ENCODE results near the gene PSAP. TPM values are rescaled to one million over a fixed set of nuclear protein-coding genes. Genes with fewer than 3 reads are reported as not detected.

The PSAP gene
- total RNA-seq, 1 experiment from 2014 or later: 155 TPM

DNA sequence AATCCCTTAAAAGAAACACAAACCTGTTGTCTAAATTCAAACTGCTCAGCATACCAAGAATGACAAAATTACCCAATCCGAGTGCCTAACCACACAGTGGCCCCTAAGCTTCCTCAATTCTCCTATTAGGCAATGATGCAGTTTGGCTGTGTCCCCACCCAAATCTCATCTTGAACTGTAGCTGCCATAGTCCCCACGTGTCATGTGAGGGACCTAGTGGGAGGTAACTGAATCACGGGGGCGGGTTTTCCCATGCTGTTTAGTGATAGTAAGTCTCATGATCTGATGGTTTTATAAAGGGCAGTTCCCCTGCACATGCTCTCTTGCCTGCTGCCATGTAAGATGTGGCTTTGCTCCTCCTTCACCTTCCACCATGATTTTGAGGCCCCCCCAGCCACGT is 21.9 kb downstream of the PSAP start:
- no peak for DNase-seq (ENCODE audit: low read depth)

DNA sequence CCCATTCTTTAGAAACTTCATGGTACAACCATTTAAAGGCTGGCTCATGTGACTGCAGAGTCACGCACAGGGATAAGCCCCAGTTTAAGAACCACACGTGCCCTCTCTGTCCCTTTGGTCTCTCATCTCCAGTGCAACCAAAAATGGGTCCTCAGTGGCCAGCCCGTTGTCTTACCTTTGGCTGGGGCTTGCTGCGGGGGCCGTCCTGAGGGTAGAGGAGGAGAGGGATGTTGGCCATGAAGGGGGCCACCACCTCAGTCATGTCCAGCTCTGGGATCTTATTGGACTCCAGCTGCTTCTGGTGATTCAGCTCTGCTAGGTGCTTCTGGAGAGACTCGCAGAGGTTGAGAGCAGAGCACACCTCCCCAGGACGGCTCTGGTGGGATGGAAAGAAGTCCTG is 22.3 kb downstream of the PSAP start:
- DNase-seq (ENCODE audit: low read depth): no peak

DNA sequence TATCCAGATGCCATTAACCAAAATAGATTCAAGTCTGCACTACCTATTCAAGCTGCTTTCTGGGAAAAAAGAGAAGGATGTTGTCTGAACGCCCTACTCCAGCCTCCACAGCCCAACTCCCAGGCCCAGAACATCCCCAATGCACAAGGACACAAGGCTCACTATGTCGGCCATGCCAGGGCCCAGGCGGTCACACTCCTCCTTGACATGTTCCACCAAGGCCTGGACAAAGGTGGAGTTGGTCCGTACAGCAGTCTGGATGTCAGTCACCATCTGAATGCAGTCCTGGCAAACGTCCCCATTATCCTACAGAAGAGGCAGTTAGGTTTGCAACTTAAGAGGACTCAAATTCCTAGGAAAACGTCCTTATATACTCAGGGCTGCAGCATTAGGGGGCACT is 23.2 kb downstream of the PSAP start:
- DNase-seq (ENCODE audit: low read depth): no peak

DNA sequence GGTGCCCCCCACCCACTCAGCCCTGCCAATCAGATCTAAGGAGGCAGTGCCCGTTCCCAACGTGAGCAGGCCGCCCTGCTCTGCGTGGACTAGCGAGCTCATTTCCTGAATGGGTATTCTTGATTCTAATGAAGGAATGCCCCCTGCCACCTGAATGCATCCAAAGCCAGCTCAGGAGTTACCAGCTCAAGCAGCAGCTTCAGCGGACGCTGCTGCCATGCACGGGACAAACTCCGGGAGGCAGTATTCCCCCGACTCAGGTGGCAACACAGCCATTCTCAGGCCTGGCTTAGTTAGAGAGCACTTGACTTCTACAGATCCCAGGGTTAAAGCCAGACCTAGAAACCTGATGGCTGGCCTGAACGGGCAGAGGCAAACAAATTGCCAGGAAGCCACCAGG is 25.8 kb downstream of the PSAP start:
- no peak for DNase-seq (ENCODE audit: low read depth)

DNA sequence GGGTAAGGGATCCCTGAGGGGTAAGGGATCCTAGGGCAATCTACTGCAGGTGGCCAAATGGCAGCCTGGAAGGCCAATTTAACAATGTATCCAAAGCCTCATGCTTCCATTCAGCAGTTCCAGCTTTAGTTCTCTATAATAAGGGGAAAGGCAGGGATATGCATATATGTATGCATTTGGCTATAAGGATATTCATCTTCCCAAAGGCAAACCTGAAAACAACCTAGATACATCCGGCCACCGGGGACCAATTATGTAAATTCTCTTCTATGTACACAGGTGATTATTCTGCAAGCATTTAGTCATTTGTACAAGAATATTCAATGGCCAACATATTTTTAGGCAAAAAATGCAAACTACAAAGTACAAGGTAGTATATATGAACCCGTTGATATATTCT is 26.7 kb downstream of the PSAP start:
- no peak for DNase-seq (ENCODE audit: low read depth)

DNA sequence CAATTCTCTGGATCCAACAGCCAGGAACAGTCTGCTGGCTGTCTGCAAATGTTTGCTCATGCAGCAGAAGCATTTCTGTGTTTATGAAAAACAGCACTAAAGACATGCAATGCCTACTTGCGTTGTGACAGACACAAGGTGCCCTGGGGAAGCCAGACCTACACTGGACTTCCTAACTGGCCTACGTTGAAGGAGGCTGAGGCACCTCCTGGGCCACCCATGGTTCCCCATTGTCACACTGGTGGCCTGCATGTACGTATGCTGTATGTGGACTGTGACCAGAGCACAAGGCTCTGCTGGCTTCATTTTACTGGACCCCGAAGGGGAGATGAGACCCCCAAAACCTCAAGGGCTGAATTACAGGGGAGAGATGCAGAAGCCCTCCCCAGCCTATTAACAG is 27.7 kb downstream of the PSAP start:
- no peak for DNase-seq (ENCODE audit: low read depth)

DNA sequence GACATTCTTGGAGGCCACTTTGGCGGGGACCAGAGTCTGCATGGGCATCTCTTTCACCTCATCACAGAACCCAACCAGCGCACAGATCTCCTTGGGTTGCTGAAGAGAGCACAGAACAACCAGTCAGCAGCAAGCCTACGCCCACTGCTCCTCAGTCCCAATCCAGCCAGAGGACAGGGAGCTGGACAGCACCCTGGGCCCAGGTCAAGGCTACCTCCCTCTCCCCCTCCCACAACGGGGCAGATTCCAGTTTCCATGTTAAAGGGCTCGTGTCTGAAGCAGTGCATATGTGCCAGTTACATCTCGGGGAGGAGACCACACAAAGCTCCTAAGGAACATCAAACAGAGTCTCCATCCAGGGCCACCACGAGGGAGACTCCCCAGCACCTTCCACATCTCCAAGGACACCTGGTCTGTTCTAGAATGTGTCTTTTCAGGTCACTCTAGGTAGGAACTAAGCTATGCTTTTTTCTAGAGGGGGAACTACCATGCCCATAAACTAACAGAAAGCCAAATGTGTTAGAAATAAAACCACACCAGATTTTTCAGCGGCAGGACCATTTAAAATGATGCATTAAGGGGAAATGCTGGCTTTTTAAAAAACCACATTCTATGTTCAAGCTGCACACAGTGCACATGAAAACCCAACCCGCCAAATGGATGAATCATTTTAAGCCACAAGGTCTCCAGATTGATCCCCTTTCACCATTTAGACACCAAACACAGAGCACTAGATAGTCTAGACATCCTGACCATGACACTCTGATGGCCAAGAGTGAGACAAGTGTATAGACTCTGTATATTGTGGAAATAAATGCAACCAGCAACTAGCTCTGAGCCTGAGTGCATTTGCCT is 28.9 kb downstream of the PSAP start:
- DNase-seq (ENCODE audit: low read depth): no peak

DNA sequence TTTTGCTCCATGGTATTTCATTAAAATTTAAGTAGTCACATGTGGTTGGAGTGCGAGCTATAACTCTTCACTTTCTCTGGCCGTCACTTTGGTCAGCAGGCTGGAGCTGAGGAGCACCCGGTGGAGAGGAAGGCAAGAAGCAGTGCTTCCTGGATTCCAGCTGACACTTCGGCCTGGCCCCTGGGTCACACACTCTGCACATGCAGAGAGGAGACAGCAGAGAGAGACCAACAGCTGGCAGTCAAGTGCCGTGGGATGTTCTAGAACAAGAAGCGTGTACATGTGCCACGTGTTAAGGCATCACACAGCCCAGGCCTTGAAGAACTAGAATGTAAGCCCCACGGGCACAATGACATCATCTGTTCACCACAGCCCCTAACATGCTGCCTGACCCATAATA is 30.1 kb downstream of the PSAP start:
- DNase-seq (ENCODE audit: low read depth): no peak

DNA sequence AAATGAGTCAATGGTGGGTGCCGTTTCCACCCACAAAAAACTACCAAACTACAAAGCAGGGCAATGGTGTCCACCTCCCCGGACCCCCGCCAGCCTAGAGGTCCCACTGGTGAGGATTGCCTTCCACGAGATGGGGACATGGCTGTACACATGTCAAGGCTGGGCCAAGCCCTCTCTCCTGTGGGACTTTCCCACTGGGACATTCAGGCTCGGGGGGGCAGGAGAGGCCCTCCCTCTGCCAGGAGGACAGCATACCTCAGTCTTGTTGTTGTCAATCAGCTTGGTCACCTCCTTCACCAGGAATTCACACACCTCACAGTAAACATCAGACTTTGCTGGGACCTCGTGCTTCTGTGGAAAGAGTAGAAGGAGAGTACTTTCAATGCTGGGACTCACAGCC is 31.1 kb downstream of the PSAP start:
- DNase-seq (ENCODE audit: low read depth): no peak

DNA sequence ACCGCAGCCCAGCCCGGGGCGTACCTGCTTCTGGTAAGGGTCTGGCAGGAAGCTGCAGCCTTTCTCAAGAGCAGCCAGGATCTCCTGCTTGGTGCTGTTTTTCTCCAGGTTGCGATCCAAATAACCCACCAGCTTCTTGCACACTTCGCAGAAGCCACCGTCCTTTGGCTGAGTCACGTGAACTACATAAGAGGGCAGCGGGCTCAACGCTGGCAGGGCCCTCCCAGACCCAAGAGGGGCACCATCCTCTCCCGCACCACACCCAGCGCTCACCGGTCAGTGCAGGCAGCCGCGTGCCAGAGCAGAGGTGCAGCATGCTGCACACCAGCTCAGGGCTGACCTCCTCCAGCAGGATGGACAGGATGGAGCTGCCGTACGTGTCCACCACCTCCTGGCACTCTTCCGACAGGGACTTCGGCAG is 31.6 kb downstream of the PSAP start:
- no peak for DNase-seq (ENCODE audit: low read depth)

DNA sequence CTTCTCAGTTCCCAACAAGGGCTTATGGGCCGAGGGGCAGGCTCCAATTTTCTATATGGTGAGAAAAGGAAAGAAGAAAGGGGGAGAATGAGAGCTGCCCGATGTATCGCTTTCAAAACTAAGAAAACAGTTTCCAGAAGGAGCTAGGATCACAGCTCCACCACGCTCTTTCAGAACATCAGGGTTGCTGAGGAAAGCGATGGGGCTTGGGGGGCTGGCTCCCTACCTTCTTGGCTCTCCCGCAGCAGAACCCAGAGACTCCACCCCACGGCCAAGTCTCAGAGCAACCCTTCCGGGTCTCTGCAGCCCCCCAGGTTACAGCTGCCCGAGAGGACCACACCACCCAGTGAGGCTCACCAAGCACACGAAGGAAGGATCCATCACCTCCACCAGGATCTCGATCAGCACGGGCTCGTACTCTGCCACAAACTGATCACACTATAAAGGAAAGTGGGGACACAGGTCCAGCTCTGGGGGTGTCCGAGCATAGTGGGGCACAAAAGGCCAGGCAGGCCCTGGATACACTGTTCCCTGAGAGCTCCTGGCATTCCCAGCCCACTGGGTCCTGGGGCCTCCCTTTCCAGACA is 32.3 kb downstream of the PSAP start:
- DNase-seq (ENCODE audit: low read depth): no peak

DNA sequence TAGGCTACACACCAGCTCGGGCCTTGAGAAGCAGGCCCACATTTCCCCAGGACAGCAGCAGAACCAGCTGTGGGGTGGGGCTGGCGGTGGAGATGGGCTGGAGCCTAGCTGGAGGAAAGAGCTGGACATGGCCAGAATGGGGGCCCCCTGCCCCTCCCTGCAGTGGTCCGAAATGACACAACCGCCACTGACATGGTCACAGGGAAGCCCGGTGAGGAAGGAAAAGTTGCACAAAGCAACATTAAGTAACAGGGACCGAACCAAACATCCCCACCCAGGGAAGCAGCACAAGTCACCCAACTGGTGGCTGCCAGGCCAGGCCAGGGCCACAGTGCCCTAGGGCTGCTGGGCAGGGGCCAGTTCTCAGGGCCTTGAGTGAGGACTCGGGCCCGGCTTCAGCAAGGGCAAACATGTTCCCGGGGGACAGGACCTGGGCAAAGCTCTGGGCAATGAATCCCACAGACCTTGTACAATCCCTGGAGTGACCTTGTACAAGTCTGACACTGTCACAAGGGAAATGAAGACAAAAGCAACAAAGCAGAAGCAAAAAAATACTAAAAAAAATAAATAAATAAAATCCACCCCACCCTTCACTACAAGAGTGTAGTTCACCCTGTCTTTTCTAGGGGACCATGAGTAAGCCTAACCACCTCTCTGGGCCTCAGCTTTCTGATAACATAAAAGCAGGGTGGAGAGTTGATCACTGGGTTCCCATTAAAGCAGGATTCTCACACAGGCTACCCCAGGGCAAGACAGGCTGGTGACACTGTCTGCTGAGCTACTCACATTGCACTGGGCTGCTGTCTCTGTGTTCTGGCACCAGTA is 33.0 kb downstream of the PSAP start:
- DNase-seq (ENCODE audit: low read depth): no peak

DNA sequence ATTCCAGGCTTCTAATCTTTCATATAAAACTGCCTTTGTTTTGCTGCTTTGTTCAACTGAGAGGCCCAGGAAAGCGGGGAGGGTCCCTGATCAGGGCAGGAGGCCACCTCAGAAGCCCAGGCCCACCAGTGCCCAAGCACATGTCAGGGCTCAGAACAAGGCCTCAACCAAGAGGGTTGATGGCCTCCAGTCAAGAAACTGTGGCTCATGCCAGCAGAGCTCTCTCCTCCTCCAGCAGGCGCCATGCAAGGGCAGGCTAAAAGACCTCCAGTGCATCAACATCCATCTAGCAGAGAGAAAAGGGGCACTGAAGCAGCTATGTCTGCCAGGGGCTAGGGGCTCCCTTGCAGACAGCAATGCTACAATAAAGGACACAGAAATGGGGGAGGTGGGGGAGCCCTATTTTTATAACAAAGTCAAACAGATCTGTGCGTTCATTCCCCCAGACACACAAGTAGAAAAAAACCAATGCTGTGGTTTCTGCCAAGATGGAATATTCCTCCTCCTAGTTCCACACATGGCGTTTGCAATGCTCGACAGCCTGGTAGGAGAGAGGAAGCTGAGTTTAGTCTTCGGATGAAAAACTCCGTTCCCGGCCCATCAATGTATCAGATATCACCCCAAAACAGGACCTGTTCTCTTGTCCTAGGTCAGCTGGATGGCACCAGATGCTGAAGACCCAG is 34.0 kb downstream of the PSAP start:
- no peak for DNase-seq (ENCODE audit: low read depth)

DNA sequence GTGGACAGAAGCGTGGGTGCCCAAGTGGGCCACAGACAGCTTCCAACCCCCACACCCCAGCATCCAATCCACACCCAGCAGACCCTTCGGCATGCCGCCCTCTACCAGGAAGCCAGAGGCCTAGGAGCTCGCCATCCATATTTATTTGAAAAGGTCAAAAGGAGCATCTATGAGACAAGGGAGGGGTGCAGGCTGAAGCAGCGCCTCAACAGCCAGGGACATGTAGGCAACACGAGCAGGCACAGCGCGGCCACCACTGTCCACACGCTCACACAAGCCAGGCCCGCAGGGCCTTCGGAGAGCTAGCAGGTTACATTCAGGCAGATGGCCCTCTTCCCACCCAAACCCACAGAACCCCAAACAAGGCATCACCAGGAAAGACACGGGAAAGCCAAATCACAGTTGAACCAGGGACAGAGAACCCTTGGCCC is 34.6 kb downstream of the PSAP start:
- no peak for DNase-seq (ENCODE audit: low read depth)

DNA sequence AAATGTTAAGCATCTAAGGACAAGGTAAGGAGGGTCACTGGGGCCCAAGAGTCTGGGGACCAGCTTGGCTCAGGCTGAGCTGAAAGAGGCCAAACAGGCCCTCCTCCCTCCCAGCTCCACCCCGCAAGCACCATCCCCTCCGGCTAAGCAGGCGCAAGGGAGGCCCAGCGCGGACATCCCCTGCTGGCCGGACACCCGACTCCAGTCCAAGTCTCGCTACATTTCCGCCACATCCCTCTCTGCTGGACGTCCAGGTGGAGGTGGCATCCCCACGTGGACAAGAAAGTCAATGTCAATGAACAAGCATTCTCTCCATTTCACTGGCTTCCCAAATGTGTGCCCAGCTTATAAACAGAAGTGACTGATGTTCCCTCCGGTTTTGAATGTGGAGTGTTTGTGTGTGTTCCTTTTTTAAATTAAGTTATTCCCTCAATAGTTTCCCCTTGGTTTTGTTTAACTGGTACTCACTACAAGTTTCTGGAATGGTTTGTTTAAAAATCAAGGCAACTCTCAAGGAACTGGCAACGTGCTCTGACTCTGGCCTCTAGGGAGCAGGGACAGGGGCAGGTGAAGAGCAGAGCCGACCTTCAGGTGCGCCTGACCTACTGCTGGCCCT is 35.4 kb downstream of the PSAP start:
- DNase-seq (ENCODE audit: low read depth): no peak

DNA sequence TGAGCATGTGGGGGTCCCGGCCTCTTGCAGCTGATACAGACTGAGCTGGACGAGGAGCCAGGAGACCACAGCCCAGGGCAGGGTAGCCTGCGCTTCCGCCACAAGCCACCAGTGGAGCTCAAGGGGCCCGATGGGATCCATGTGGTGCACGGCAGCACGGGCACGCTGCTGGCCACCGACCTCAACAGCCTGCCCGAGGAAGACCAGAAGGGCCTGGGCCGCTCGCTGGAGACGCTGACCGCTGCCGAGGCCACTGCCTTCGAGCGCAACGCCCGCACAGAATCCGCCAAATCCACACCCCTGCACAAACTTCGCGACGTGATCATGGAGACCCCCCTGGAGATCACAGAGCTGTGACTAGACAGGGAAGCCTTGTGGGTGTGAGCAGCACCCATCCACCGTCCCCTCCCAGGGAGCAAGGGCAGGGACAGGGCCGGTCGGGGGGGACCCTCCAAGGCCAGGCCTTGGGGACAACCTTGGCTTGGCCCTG is 36.1 kb downstream of the PSAP start:
- DNase-seq (ENCODE audit: low read depth): no peak

DNA sequence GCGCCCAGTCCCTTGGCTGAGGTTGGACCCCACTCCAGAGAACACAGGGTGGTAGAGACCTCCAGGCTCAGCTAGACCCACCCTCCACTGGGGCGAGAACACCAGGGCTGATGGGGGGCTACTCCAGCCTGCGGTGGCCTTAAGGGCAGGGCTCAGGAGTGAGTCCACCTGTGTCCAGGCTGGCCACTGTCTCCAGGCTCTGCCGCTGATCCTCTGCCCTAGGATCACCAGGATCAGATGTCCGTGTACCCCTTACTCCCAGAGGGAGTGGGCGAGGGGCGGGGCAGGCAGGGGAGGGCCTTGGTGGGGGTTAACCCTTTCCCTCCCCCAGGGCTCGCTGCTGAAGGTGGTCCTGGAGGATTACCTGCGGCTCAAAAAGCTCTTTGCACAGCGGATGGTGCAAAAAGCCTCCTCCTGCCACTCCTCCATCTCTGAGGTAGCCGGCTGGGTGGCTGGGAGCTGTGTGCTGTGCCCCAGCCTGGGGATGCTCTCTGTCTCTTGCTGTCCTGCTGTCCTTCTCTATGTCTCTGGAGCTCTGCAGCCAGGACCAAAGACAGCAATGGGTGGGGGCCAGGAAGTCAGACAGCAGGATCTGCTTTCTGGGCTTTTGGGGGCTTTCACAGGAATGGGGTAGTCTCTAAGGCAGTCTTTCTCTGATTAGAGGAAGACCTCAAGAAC is 38.0 kb downstream of the PSAP start:
- DNase-seq (ENCODE audit: low read depth): no peak

DNA sequence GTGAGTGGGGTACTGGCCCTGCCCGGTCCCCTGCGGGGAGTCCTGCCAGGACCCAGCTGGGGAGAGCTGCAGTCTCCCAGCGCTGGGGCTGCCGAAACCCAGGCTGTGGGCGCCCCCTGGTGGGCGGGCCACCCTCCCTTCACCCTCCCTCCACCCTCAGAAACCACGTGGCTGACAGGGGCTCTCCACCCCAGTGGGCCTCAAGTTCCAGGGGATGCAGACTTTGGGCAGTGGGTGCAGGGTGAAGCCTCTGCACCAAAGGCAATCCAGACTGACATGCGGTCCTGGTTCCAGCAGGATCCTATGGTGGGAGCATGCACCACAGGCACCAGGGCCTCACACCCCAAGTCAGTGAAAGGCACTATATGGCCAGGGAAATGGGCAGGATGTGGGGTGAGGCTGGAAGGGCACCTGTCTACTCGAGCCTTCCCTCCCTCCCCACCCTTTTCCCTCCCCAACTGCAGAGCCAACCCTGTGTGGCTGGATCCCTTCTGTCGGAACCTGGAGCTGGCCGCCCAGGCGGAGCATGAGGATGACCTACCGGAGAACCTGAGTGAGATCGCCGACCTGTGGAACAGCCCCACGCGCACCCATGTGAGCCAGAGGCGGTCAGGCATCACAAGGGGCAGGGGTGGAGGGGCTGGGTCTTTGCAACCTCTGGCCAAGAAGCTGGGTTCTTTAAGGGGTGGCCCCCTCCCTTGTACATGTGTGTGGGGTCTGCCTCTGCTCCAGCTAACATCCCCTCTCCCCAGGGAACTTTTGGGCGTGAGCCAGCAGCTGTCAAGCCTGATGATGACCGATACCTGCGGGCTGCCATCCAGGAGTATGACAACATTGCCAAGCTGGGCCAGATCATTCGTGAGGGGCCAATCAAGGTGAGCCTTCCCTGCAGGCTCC is 38.8 kb downstream of the PSAP start:
- DNase-seq (ENCODE audit: low read depth): peak; percentile 62

DNA sequence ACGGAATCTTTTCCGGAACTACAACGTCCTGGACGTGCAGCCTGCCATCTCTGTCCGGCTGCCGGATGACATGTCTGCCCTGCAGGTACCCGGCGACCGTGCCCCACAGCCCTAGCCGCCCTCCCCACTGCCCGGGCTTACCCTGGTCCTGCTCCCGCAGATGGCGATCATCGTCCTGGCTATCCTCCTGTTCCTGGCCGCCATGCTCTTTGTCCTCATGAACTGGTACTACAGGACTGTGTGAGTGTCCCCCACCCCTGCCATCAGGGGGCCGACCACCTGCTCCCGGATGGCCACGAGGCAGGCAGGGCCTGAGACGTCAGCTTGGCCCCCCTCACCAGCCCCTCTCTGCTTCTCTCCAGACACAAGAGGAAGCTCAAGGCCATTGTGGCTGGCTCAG is 39.7 kb downstream of the PSAP start:
- no peak for DNase-seq (ENCODE audit: low read depth)

Data from Daoy (cell line).